HFF-Myc (cell line): Measurements from ENCODE around the gene MRPS24.

Experiments used
- DNase-seq: peaks from one replicate; pipeline ENCODE4 v3.0.0-alpha.2; 2011; ENCODE audit warnings: low read depth; ENCODE audit errors: extremely low read depth
- H3K4me3 ChIP-seq: replicated peaks from 2 replicates; pipeline ENCODE4 v1.5.1; 2011; ENCODE audit warnings: low read depth, mild to moderate bottlenecking, control low read depth, low read length
- CTCF ChIP-seq: IDR thresholded peaks from 2 replicates; pipeline ENCODE4 v1.5.1; 2012; ENCODE audit warnings: mild to moderate bottlenecking, low read depth, low read length, control low read depth; ENCODE audit errors: missing control alignments

Gene MRPS24

GRCh38 chr7:43870316-43870715 is 999 bp upstream of the MRPS24 start:
- no peak for DNase-seq
- no peak for TF ChIP-seq CTCF
- H3K4me3 ChIP-seq, result peak overlapping the region; percentile 81; the same call in 1 of the 2 replicates

GRCh38 chr7:43869867-43870240 is 537 bp upstream of the MRPS24 start:
- no peak for TF ChIP-seq CTCF
- peak overlapping the region; percentile 81 for H3K4me3 ChIP-seq
- DNase-seq, result peak; percentile 69

GRCh38 chr7:43868681-43869005 is 674 bp downstream of the MRPS24 start:
- no peak for DNase-seq
- peak overlapping the region; percentile 81 for H3K4me3 ChIP-seq
- no peak for TF ChIP-seq CTCF

DNA sequence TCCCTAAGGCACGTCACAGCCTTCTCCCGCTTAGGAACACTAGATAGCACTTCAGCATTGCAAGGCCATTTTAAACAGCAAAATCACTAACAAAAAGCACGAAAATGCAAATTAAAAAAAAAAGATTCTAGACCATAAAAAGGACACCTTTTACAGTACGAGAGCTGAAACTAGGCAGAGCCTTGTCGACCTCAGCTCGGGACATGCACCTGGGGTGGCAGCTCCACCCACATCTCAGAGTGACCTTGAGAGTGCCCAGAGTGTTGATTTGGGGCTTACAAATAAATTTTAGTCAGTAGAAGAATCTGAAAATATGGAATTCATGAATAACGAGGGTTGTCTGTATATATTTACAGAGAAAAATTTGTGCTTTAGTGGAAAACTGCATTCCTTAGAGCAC is 1.1 kb downstream of the MRPS24 start:
- no peak for DNase-seq
- H3K4me3 ChIP-seq, result peak overlapping the region; percentile 81
- no peak for TF ChIP-seq CTCF

DNA sequence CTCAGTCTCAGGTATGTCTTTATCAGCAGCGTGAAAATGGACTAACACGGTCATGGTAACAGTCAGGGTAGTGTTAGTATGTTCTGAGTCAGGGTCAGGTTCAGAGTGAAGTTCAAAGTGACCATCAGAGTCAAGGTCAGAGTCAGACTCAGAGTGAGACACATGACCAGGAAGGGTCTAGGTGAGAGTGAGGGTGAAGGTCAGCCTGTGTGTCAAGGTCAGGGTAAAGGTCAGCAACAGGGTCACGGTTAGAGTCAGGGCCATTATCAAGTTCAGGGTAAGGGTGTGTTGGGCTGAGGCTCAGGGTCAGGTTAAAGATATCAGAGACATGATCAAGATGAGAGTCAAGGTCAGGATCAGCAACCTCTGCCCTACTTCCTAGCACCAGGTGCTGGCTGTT is 4.0 kb downstream of the MRPS24 start:
- DNase-seq, result no peak
- no peak for TF ChIP-seq CTCF
- H3K4me3 ChIP-seq, result no peak overlapping the region

GRCh38 chr7:43864126-43864525 is 5.2 kb downstream of the MRPS24 start:
- DNase-seq, result no peak
- H3K4me3 ChIP-seq, result no peak overlapping the region
- TF ChIP-seq CTCF, result no peak

DNA sequence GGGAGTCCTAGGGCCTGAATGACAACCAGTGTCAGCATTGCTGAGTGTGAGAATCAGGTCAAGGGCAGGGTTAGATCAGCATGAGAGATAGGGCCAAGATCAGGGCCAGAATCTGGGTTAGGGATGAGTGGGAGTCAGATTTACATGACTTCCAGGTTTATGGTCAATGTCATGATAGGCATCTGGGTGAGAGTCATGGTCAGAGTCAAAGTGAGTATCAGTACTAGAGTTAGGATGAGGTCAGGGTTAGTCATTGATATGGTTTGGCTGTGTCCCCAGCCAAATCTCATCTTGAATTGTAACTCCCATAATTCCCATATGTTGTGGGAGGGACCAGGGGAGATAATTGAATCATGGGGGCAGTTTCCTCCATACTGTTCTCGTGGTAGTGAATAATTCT is 12.3 kb downstream of the MRPS24 start:
- TF ChIP-seq CTCF, result no peak
- DNase-seq, result no peak

More for the DNA sequence above, 12.3 kb downstream of the MRPS24 start:
- no peak overlapping the region for H3K4me3 ChIP-seq
